ENCODE data around the gene SAP130. TPM values are rescaled to one million over a fixed set of nuclear protein-coding genes. Genes with fewer than 3 reads are reported as not detected.

Gene SAP130
- total RNA-seq, 1 donor from 2014 or later: 19.8 TPM

- Histone ChIP-seq H3K79me2 (ENCODE audit: low read depth) (no peaks in the 10 kb centered on the region), H3K27ac (peak overlapping the region; percentile 29), H3K4me2 (no peak overlapping the region), H3K27me3 (no peaks in the 10 kb centered on the region), H2AFZ (replicated peaks) (no peak overlapping the region), H3K4me1 (no peaks in the 10 kb centered on the region), H3K9ac (no peak overlapping the region), H3F3A (ENCODE audit: low read depth) (peaks cover 5% of the 10 kb centered on the region), H4K20me1 (ENCODE audit: low read depth) (no peaks in the 10 kb centered on the region), H3K9me3 (ENCODE audit: low read depth) (no peaks in the 10 kb centered on the region), H3K36me3 (peaks cover 14% of the 10 kb centered on the region), H3K4me3 (no peak overlapping the region)
- Mint-ChIP-seq H3K4me3 (no peak overlapping the region), H3K36me3 (peaks cover 24% of the 10 kb centered on the region), H3K9me3 (no peaks in the 10 kb centered on the region), H3K4me1 (no peaks in the 10 kb centered on the region), H3K27me3 (ENCODE audit: insufficient read depth, low read depth) (no peaks in the 10 kb centered on the region), H3K27ac (no peak overlapping the region)
- DNase-seq (ENCODE audit: low spot score): no peak
- TF ChIP-seq CTCF (IDR thresholded peaks at IDR 0.05) (no peak), EZH2phosphoT487 (IDR thresholded peaks at IDR 0.05) (no peak), EZH2 (IDR thresholded peaks at IDR 0.05) (no peak)
Observed at GRCh38 chr2:127940641-127941040, 87.2 kb downstream of the SAP130 start.

- Histone ChIP-seq H2AFZ (replicated peaks) (no peak overlapping the region), H3K9ac (no peak overlapping the region), H3K27ac (no peak overlapping the region), H4K20me1 (ENCODE audit: low read depth) (no peaks in the 10 kb centered on the region), H3K79me2 (ENCODE audit: low read depth) (no peaks in the 10 kb centered on the region), H3K4me3 (no peak overlapping the region), H3F3A (ENCODE audit: low read depth) (peaks cover 5% of the 10 kb centered on the region), H3K4me2 (no peak overlapping the region), H3K27me3 (no peaks in the 10 kb centered on the region), H3K9me3 (ENCODE audit: low read depth) (no peaks in the 10 kb centered on the region), H3K4me1 (no peaks in the 10 kb centered on the region), H3K36me3 (no peaks in the 10 kb centered on the region)
- no peak for TF ChIP-seq CTCF (IDR thresholded peaks at IDR 0.05)
- TF ChIP-seq EZH2phosphoT487 (IDR thresholded peaks at IDR 0.05): no peak
- no peak for TF ChIP-seq EZH2 (IDR thresholded peaks at IDR 0.05)
- no peak for DNase-seq (ENCODE audit: low spot score)
- Mint-ChIP-seq H3K27ac (no peak overlapping the region), H3K4me3 (no peak overlapping the region), H3K9me3 (no peaks in the 10 kb centered on the region), H3K4me1 (no peaks in the 10 kb centered on the region), H3K27me3 (ENCODE audit: insufficient read depth, low read depth) (no peaks in the 10 kb centered on the region), H3K36me3 (no peaks in the 10 kb centered on the region)
Observed at GRCh38 chr2:127935337-127935736, 92.5 kb downstream of the SAP130 start.

- no peak overlapping the region for H3K9ac ChIP-seq
- no peaks in the 10 kb centered on the region for H3K4me1 ChIP-seq
- H2AFZ ChIP-seq (replicated peaks): no peak overlapping the region
- H3K27me3 Mint-ChIP-seq (ENCODE audit: insufficient read depth, low read depth): no peaks in the 10 kb centered on the region
- peaks cover 5% of the 10 kb centered on the region for H3F3A ChIP-seq (ENCODE audit: low read depth)
- H3K4me3 Mint-ChIP-seq: no peak overlapping the region
- H3K9me3 ChIP-seq (ENCODE audit: low read depth): no peaks in the 10 kb centered on the region
- no peaks in the 10 kb centered on the region for H3K36me3 Mint-ChIP-seq
- no peak overlapping the region for H3K4me2 ChIP-seq
- H3K79me2 ChIP-seq (ENCODE audit: low read depth): no peaks in the 10 kb centered on the region
- DNase-seq (ENCODE audit: low spot score): no peak
- no peaks in the 10 kb centered on the region for H3K4me1 Mint-ChIP-seq
- H3K9me3 Mint-ChIP-seq: no peaks in the 10 kb centered on the region
- H3K27ac ChIP-seq: no peak overlapping the region
- no peak overlapping the region for H3K27ac Mint-ChIP-seq
- TF ChIP-seq EZH2phosphoT487 (IDR thresholded peaks at IDR 0.05) (no peak), CTCF (IDR thresholded peaks at IDR 0.05) (no peak), EZH2 (IDR thresholded peaks at IDR 0.05) (no peak)
- H3K4me3 ChIP-seq: no peak overlapping the region
- H3K27me3 ChIP-seq: no peaks in the 10 kb centered on the region
- H4K20me1 ChIP-seq (ENCODE audit: low read depth): no peaks in the 10 kb centered on the region
- H3K36me3 ChIP-seq: no peaks in the 10 kb centered on the region
Observed at GRCh38 chr2:127932199-127932876, 95.5 kb downstream of the SAP130 start.
